WTC11 (cell line): ENCODE data around the gene EHD3. TPM values are rescaled to one million over a fixed set of nuclear protein-coding genes. Genes with fewer than 3 reads are reported as not detected.
A peak's percentile ranks its signal among the peaks of the same experiment; 100 is the strongest.

ENCODE experiments used
- ATAC-seq: fragments of 200-7000 bp; cut with Tn5 transposase; 2 replicates; pipeline ENCODE4 v1.10.0; 2021; ENCODE audit warnings: mild to moderate bottlenecking, moderate library complexity
- CTCF ChIA-PET: fragments of 300-600 bp; sonication (Branson Sonifier 250); formaldehyde crosslinking; loops from one replicate; lab custom pipeline; 2021; ENCODE audit warnings: antibody characterized with exemption; lab: Charles Lee
- POLR2A ChIA-PET: fragments of 350-600 bp; sonication (Branson Sonifier 250); formaldehyde crosslinking; loops from one replicate; lab custom pipeline; 2021; ENCODE audit warnings: antibody characterized with exemption; lab: Charles Lee
- DNase-seq: peaks from one replicate; pipeline ENCODE4 v3.0.0; 2021; ENCODE audit warnings: low spot score
- H3K27ac Mint-ChIP-seq: 2 replicates; pipeline ENCODE4 v1.8.0; 2021; ENCODE audit warnings: mixed read lengths
- H3K27me3 Mint-ChIP-seq: 2 replicates; pipeline ENCODE4 v1.8.0; 2021; ENCODE audit warnings: low read depth, mild to moderate bottlenecking, moderate library complexity, mixed read lengths
- H3K36me3 Mint-ChIP-seq: 2 replicates; pipeline ENCODE4 v1.8.0; 2021; ENCODE audit warnings: mixed read lengths
- H3K4me1 Mint-ChIP-seq: 2 replicates; pipeline ENCODE4 v1.8.0; 2022; ENCODE audit warnings: mixed read lengths
- H3K4me3 Mint-ChIP-seq: 2 replicates; pipeline ENCODE4 v1.8.0; 2021; ENCODE audit warnings: mild to moderate bottlenecking, moderate library complexity, mixed read lengths
- H3K9me3 Mint-ChIP-seq: 2 replicates; pipeline ENCODE4 v1.8.0; 2021; ENCODE audit warnings: mixed read lengths
- ATF6 ChIP-seq: sonication (generic); formaldehyde crosslinking; IDR thresholded peaks from 2 replicates; pipeline ENCODE4 v1.8.1; 2023; ENCODE audit warnings: mild to moderate bottlenecking, missing genetic modification reagents
- CBFB ChIP-seq: sonication (generic); formaldehyde crosslinking; IDR thresholded peaks from 2 replicates; pipeline ENCODE4 v1.8.1; 2022; ENCODE audit warnings: mild to moderate bottlenecking, low read depth, missing genetic modification reagents
- CTCF ChIP-seq: fragments of 200-600 bp; IDR thresholded peaks from 2 replicates; pipeline ENCODE4 v1.8.0; 2022; ENCODE audit warnings: antibody characterized with exemption
- E2F1 ChIP-seq: sonication (generic); formaldehyde crosslinking; IDR thresholded peaks from 2 replicates; pipeline ENCODE4 v1.8.0; 2022; ENCODE audit warnings: mild to moderate bottlenecking, missing genetic modification reagents
- E2F5 ChIP-seq: sonication (generic); formaldehyde crosslinking; IDR thresholded peaks from 2 replicates; pipeline ENCODE4 v1.8.1; 2022; ENCODE audit warnings: mild to moderate bottlenecking, moderate library complexity, missing genetic modification reagents
- EMX1 ChIP-seq: fragments of 250-450 bp; sonication (Bioruptor Pico); IDR thresholded peaks from 2 replicates; pipeline ENCODE4 v1.8.0; 2021; ENCODE audit warnings: mild to moderate bottlenecking
- ERG ChIP-seq: fragments of 250-450 bp; sonication (Bioruptor Pico); IDR thresholded peaks from 2 replicates; pipeline ENCODE4 v1.8.0; 2021; ENCODE audit warnings: mild to moderate bottlenecking
- FOXJ3 ChIP-seq: sonication (generic); formaldehyde crosslinking; IDR thresholded peaks from 2 replicates; pipeline ENCODE4 v1.9.0; 2021; ENCODE audit warnings: missing genetic modification reagents, mild to moderate bottlenecking, borderline replicate concordance
- FOXK1 ChIP-seq: sonication (generic); formaldehyde crosslinking; IDR thresholded peaks from 2 replicates; pipeline ENCODE4 v1.8.0; 2022; ENCODE audit warnings: mild to moderate bottlenecking, moderate library complexity, missing genetic modification reagents
- HMGA2 ChIP-seq: fragments of 250-450 bp; sonication (Bioruptor Pico); IDR thresholded peaks from 2 replicates; pipeline ENCODE4 v1.4.0; 2021; ENCODE audit warnings: mild to moderate bottlenecking, moderate library complexity
- IRF2 ChIP-seq: sonication (generic); formaldehyde crosslinking; IDR thresholded peaks from 2 replicates; pipeline ENCODE4 v1.8.0; 2022; ENCODE audit warnings: low read depth, missing genetic modification reagents, borderline replicate concordance
- NFATC4 ChIP-seq: fragments of 250-450 bp; sonication (Bioruptor Pico); IDR thresholded peaks from 2 replicates; pipeline ENCODE4 v1.9.0; 2021; ENCODE audit warnings: mild to moderate bottlenecking
- NFYB ChIP-seq: sonication (generic); formaldehyde crosslinking; conservative IDR thresholded peaks from 2 replicates; pipeline ENCODE4 v1.8.0; 2022; ENCODE audit warnings: low read depth, missing genetic modification reagents
- SOX15 ChIP-seq: fragments of 250-450 bp; sonication (Bioruptor Pico); IDR thresholded peaks from 2 replicates; pipeline ENCODE4 v1.9.0; 2021; ENCODE audit warnings: mild to moderate bottlenecking
- SP1 ChIP-seq: sonication (generic); formaldehyde crosslinking; conservative IDR thresholded peaks from 2 replicates; pipeline ENCODE4 v1.8.1; 2022; ENCODE audit warnings: missing genetic modification reagents
- TCF7 ChIP-seq: sonication (generic); formaldehyde crosslinking; IDR thresholded peaks from 2 replicates; pipeline ENCODE4 v1.8.0; 2022; ENCODE audit warnings: mild to moderate bottlenecking, low read depth, missing genetic modification reagents, moderate library complexity
- TEAD4 ChIP-seq: sonication (generic); formaldehyde crosslinking; IDR thresholded peaks from 2 replicates; pipeline ENCODE4 v1.8.0; 2022; ENCODE audit warnings: mild to moderate bottlenecking, missing genetic modification reagents
- ZBTB21 ChIP-seq: sonication (generic); formaldehyde crosslinking; IDR thresholded peaks from 2 replicates; pipeline ENCODE4 v1.8.1; 2023; ENCODE audit warnings: mild to moderate bottlenecking, missing genetic modification reagents, borderline replicate concordance
- ZNF232 ChIP-seq: sonication (generic); formaldehyde crosslinking; IDR thresholded peaks from 2 replicates; pipeline ENCODE4 v1.8.0; 2022; ENCODE audit warnings: mild to moderate bottlenecking, missing genetic modification reagents
- ZNF423 ChIP-seq: fragments of 250-450 bp; sonication (Bioruptor Pico); IDR thresholded peaks from 2 replicates; pipeline ENCODE4 v2.1.2; 2022; ENCODE audit warnings: mild to moderate bottlenecking, moderate library complexity
- total RNA-seq: library from RNA; stranded (reverse); gene quantifications from 3 replicates; pipeline ENCODE4 v1.2.3, GENCODE V29; 2021
- TF ChIP-seq, protein P1 (sequence below): sonication (generic); formaldehyde crosslinking; IDR thresholded peaks from 2 replicates; pipeline ENCODE4 v1.8.1; 2022; ENCODE audit warnings: low read depth, missing genetic modification reagents, borderline replicate concordance
- TF ChIP-seq, protein P2 (sequence below): sonication (generic); formaldehyde crosslinking; IDR thresholded peaks from 2 replicates; pipeline ENCODE4 v1.8.1; 2022; ENCODE audit warnings: mild to moderate bottlenecking, missing genetic modification reagents, moderate library complexity, borderline replicate concordance

EHD3 gene
- total RNA-seq, 1 experiment from 2014 or later, result 10.0 TPM

GRCh38 chr2:31235504-31235902 is 1.6 kb downstream of the EHD3 start:
- peaks cover 11% of the 10 kb centered on the region for H3K27me3 Mint-ChIP-seq
- no peak for ATAC-seq
- H3K27ac Mint-ChIP-seq, result no peak overlapping the region
- H3K4me1 Mint-ChIP-seq, result peaks cover 30% of the 10 kb centered on the region
- peak overlapping the region; percentile 74 for H3K4me3 Mint-ChIP-seq
- TF ChIP-seq FOXJ3 (no peak), CBFB (no peak)
- ChIA-PET CTCF (no interaction called here), POLR2A (no interaction called here)
- DNase-seq, result no peak
- H3K36me3 Mint-ChIP-seq, result no peaks in the 10 kb centered on the region
- H3K9me3 Mint-ChIP-seq, result no peaks in the 10 kb centered on the region

DNA sequence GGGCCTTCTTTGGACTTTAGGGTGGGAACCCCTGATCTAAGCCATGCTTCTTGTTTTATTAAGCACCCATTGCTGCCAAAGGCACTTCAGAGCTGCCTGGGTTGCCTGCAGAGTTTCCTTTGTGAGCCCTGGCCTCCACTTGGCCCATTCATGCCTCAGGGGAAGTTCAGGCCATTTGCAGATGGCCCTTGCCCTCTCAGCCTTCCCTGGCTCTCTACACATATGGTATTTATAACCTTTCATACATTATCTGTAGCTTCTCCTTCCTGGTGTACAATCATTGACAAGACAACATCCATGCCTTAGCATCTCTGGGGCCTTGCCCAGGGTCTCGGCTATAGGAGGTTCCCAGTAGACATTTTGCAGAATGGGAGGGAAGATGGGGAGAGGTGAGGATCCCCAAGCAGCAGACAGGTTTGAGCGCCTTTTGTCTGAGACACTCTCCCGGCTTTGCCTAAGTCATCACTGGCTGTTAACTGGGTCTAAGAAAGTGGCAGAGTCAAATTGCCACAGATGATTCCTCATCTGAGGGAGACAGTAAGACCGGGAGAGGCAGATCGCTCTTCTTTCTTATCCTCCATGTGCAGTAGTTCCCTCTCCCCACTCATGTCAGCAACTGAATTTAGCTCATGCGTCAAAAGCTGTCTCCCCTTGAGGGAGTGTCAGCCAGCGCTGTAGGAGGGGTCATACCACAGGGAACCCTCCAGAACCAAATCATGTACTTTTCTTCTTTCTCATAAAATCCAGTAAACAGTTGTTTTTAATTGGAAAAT is 2.7 kb downstream of the EHD3 start:
- no peak for TF ChIP-seq ZBTB21 (CRISPR knock-in tag)
- TF ChIP-seq TCF7 (CRISPR knock-in tag), result no peak
- no peak for TF ChIP-seq EMX1
- no peak for TF ChIP-seq TEAD4 (CRISPR knock-in tag)
- no peak for TF ChIP-seq SOX15 (CRISPR knock-in tag)
- no peak for TF ChIP-seq ZNF232 (CRISPR knock-in tag)
- TF ChIP-seq ATF6 (CRISPR knock-in tag), result no peak
- no peak for TF ChIP-seq NFATC4
- peaks cover 11% of the 10 kb centered on the region for H3K27me3 Mint-ChIP-seq
- no peaks in the 10 kb centered on the region for H3K9me3 Mint-ChIP-seq
- ChIA-PET CTCF (interaction anchor here (0.5 to 0.9 kb wide), 2 partner anchors 96 to 806 kb away, joined by 3 read pairs; no protein-coding TSS in a partner anchor), POLR2A (no interaction called here)
- no peak overlapping the region for H3K27ac Mint-ChIP-seq
- DNase-seq (no peak), ATAC-seq (no peak)
- H3K36me3 Mint-ChIP-seq, result no peaks in the 10 kb centered on the region
- H3K4me1 Mint-ChIP-seq, result peaks cover 31% of the 10 kb centered on the region
- H3K4me3 Mint-ChIP-seq, result no peak overlapping the region

GRCh38 chr2:31237348-31238017 is 3.5 kb downstream of the EHD3 start:
- Mint-ChIP-seq H3K36me3 (no peaks in the 10 kb centered on the region), H3K9me3 (no peaks in the 10 kb centered on the region), H3K4me1 (peaks cover 31% of the 10 kb centered on the region), H3K27ac (no peak overlapping the region), H3K4me3 (no peak overlapping the region), H3K27me3 (peaks cover 11% of the 10 kb centered on the region)
- ChIA-PET POLR2A (no interaction called here), CTCF (interaction anchor here (0.9 kb wide), 1 partner anchor 96 kb away, joined by 3 read pairs; no protein-coding TSS in a partner anchor)
- no peak for DNase-seq
- no peak for ATAC-seq
- no peak for TF ChIP-seq ZBTB21 (CRISPR knock-in tag)
- TF ChIP-seq E2F1 (CRISPR knock-in tag), result no peak
- no peak for TF ChIP-seq E2F5
- TF ChIP-seq, protein P1, sequence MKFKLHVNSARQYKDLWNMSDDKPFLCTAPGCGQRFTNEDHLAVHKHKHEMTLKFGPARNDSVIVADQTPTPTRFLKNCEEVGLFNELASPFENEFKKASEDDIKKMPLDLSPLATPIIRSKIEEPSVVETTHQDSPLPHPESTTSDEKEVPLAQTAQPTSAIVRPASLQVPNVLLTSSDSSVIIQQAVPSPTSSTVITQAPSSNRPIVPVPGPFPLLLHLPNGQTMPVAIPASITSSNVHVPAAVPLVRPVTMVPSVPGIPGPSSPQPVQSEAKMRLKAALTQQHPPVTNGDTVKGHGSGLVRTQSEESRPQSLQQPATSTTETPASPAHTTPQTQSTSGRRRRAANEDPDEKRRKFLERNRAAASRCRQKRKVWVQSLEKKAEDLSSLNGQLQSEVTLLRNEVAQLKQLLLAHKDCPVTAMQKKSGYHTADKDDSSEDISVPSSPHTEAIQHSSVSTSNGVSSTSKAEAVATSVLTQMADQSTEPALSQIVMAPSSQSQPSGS, result no peak
- TF ChIP-seq CTCF, result no peak
- TF ChIP-seq SP1 (CRISPR knock-in tag), result no peak
- TF ChIP-seq, protein P2, sequence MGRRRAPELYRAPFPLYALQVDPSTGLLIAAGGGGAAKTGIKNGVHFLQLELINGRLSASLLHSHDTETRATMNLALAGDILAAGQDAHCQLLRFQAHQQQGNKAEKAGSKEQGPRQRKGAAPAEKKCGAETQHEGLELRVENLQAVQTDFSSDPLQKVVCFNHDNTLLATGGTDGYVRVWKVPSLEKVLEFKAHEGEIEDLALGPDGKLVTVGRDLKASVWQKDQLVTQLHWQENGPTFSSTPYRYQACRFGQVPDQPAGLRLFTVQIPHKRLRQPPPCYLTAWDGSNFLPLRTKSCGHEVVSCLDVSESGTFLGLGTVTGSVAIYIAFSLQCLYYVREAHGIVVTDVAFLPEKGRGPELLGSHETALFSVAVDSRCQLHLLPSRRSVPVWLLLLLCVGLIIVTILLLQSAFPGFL (CRISPR knock-in tag), result no peak
- no peak for TF ChIP-seq FOXK1 (CRISPR knock-in tag)
- no peak for TF ChIP-seq NFYB (CRISPR knock-in tag)
- no peak for TF ChIP-seq EMX1
- TF ChIP-seq ERG (CRISPR knock-in tag), result no peak
- TF ChIP-seq HMGA2 (CRISPR knock-in tag), result no peak
- no peak for TF ChIP-seq TEAD4 (CRISPR knock-in tag)
- no peak for TF ChIP-seq ZNF423
- no peak for TF ChIP-seq IRF2
